Measurements from ENCODE around the gene CLK3. TPM values are rescaled to one million over a fixed set of nuclear protein-coding genes. Genes with fewer than 3 reads are reported as not detected.

Gene CLK3
- total RNA-seq, 1 experiment from 2014 or later = 56.2 TPM

GRCh38 chr15:74653426-74654102, 37.9 kb downstream of the CLK3 start:
- no peaks in the 10 kb centered on the region for H3K27me3 ChIP-seq (ENCODE audit: low read length)
- DNase-seq = peak; percentile 84
- H3K4me2 ChIP-seq (ENCODE audit: low read length) = peak overlapping the region; percentile 30; the same call in 1 of the 2 replicates
- CTCF ChIA-PET = no interaction called here
- no peaks in the 10 kb centered on the region for H3K9me3 ChIP-seq (ENCODE audit: low read length)
- H3K9ac ChIP-seq (ENCODE audit: low read length) = no peak overlapping the region
- peaks cover 10% of the 10 kb centered on the region for H3K4me1 ChIP-seq (ENCODE audit: insufficient read depth, low read length)
- peaks cover 13% of the 10 kb centered on the region for H3K79me2 ChIP-seq (ENCODE audit: low read length)
- intact Hi-C loops (cut with micrococcal nuclease) = loop anchor here (5.0 kb wide), 1 partner anchor 114 kb away; no protein-coding TSS in a partner anchor
- no TSS peak for BruUV-seq (replicated peaks)
- peaks cover 10% of the 10 kb centered on the region; the same call in 1 of the 2 replicates for H3K36me3 ChIP-seq (ENCODE audit: low read depth, low read length)
- no peak overlapping the region for H2AFZ ChIP-seq (ENCODE audit: low read length)
- POLR2A ChIA-PET (ENCODE audit: unreplicated experiment) = interaction anchor here (0.6 kb wide), 1 partner anchor 526 kb away, joined by 3 read pairs; no protein-coding TSS in a partner anchor
- no peak overlapping the region for H3K4me3 ChIP-seq (ENCODE audit: low read length)
- peak overlapping the region; percentile 38 for H3K27ac ChIP-seq (ENCODE audit: low read length)
- H4K20me1 ChIP-seq (ENCODE audit: low read length) = no peaks in the 10 kb centered on the region
- peak; percentile 76 for ATAC-seq
- no peaks in the 10 kb centered on the region for H3F3A ChIP-seq (ENCODE audit: low read length, unreplicated experiment)
- H3K9me2 ChIP-seq (replicated peaks; ENCODE audit: low read length) = no peaks in the 10 kb centered on the region
- TF ChIP-seq EZH2 (IDR thresholded peaks at IDR 0.05; ENCODE audit: low read length, unreplicated experiment) (no peak), EZH2phosphoT487 (IDR thresholded peaks at IDR 0.05; ENCODE audit: borderline replicate concordance, low read length) (no peak), CTCF (conservative IDR thresholded peaks at IDR 0.05; ENCODE audit: low read depth, low read length) (no peak)

- intact Hi-C loops (cut with micrococcal nuclease) = no loop called here
- ATAC-seq = no peak
- CTCF ChIA-PET = no interaction called here
- Histone ChIP-seq H3K4me2 (ENCODE audit: low read length) (no peak overlapping the region), H3K4me3 (ENCODE audit: low read length) (no peak overlapping the region), H3K9me3 (ENCODE audit: low read length) (no peaks in the 10 kb centered on the region), H3K79me2 (ENCODE audit: low read length) (peaks cover 13% of the 10 kb centered on the region), H2AFZ (ENCODE audit: low read length) (no peak overlapping the region), H3F3A (ENCODE audit: low read length, unreplicated experiment) (no peaks in the 10 kb centered on the region), H3K9me2 (replicated peaks; ENCODE audit: low read length) (no peaks in the 10 kb centered on the region), H3K27ac (ENCODE audit: low read length) (no peak overlapping the region), H3K36me3 (ENCODE audit: low read depth, low read length) (peaks cover 10% of the 10 kb centered on the region; the same call in 1 of the 2 replicates), H3K9ac (ENCODE audit: low read length) (no peak overlapping the region), H3K27me3 (ENCODE audit: low read length) (no peaks in the 10 kb centered on the region), H3K4me1 (ENCODE audit: insufficient read depth, low read length) (peaks cover 10% of the 10 kb centered on the region), H4K20me1 (ENCODE audit: low read length) (no peaks in the 10 kb centered on the region)
- TF ChIP-seq EZH2 (IDR thresholded peaks at IDR 0.05; ENCODE audit: low read length, unreplicated experiment) = no peak
- no peak for TF ChIP-seq EZH2phosphoT487 (IDR thresholded peaks at IDR 0.05; ENCODE audit: borderline replicate concordance, low read length)
- no peak for TF ChIP-seq CTCF (conservative IDR thresholded peaks at IDR 0.05; ENCODE audit: low read depth, low read length)
- BruUV-seq (replicated peaks) = no TSS peak
- POLR2A ChIA-PET (ENCODE audit: unreplicated experiment) = no interaction called here
- no peak for DNase-seq
These were observed 39.8 kb downstream of the CLK3 start for GRCh38 chr15:74655424-74655823.

- Histone ChIP-seq H3K9ac (ENCODE audit: low read length) (no peak overlapping the region), H3K4me3 (ENCODE audit: low read length) (no peak overlapping the region), H3K27ac (ENCODE audit: low read length) (no peak overlapping the region), H3K9me3 (ENCODE audit: low read length) (no peaks in the 10 kb centered on the region), H3K4me1 (ENCODE audit: insufficient read depth, low read length) (peaks cover 10% of the 10 kb centered on the region), H3K27me3 (ENCODE audit: low read length) (no peaks in the 10 kb centered on the region), H3K79me2 (ENCODE audit: low read length) (peaks cover 21% of the 10 kb centered on the region), H3K9me2 (replicated peaks; ENCODE audit: low read length) (no peaks in the 10 kb centered on the region), H3K4me2 (ENCODE audit: low read length) (no peak overlapping the region), H3F3A (ENCODE audit: low read length, unreplicated experiment) (no peaks in the 10 kb centered on the region), H3K36me3 (ENCODE audit: low read depth, low read length) (peaks cover 10% of the 10 kb centered on the region; the same call in 1 of the 2 replicates), H4K20me1 (ENCODE audit: low read length) (no peaks in the 10 kb centered on the region), H2AFZ (ENCODE audit: low read length) (no peak overlapping the region)
- no peak for TF ChIP-seq EZH2phosphoT487 (IDR thresholded peaks at IDR 0.05; ENCODE audit: borderline replicate concordance, low read length)
- TF ChIP-seq EZH2 (IDR thresholded peaks at IDR 0.05; ENCODE audit: low read length, unreplicated experiment) = no peak
- no peak for TF ChIP-seq CTCF (conservative IDR thresholded peaks at IDR 0.05; ENCODE audit: low read depth, low read length)
- DNase-seq (no peak), ATAC-seq (no peak)
- intact Hi-C loops (cut with micrococcal nuclease) = no loop called here
- ChIA-PET POLR2A (ENCODE audit: unreplicated experiment) (no interaction called here), CTCF (interaction anchor here (0.6 kb wide), 1 partner anchor 25 kb away, joined by 3 read pairs; no protein-coding TSS in a partner anchor)
- no TSS peak for BruUV-seq (replicated peaks)
These were observed 41.4 kb downstream of the CLK3 start for GRCh38 chr15:74656935-74657535.
